Stimulated activated CD4-positive, alpha-beta T cell treated with anti-CD3 and anti-CD28 coated beads, Interleukin-4, amount 100 ng/mL, for 1 hour (primary cell): ENCODE measurements around the gene UBE3A.
"Not testable (repeated sequence)": the region's sequence is repeated elsewhere in the genome, so short reads cannot be mapped to it uniquely, and the experiment has no call there.

Experiments
- DNase-seq: peaks from one replicate; pipeline ENCODE4 v3.0.0-alpha.2; 2020

Gene UBE3A

DNA sequence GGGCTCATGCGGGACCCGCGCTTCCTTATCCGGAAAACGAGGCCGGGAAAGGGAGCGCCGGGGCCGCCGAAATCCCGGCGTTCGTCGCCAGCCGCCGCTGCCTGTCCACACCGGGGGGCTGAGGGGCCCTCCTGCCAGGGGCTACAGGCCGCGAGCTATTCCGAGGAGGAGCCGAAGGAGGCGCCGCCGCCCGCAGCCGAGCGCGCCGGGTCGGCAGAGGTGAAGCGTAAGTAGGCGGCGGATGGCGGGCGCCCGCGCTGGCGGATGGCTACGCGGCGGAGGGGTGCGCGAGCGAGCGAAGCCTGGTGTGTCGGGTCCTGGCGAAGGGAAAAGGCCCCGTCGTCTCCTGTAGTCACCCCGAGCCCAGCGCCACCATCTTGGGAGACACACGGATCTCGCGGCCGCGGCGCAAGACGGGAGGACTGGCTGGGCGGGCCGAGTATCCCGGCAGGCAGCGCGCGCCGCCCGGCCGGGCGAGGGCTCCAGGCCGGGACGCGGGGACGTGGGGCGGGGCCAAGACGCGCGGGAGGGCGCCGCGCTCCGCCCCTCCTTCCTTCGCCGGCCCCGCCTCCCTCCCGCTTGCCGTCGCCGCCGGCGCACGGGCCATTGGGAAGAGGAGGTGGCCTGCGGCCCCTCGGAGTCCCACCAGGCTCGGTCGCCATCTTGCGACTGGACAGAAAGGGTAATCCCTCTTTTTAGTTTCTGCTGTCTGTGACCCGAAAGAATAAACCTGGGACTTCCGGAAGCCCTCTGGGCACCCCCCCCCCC, at the start of gene UBE3A:
UBE3A (minus strand) TSS at position 424 of the 768 bp plus-strand sequence. CDS start 29,917 bp downstream, outside the sequence.
- peak; percentile 91 for DNase-seq

GRCh38 chr15:25487226-25487884, 48.5 kb upstream of the UBE3A start:
- DNase-seq = no peak

DNA sequence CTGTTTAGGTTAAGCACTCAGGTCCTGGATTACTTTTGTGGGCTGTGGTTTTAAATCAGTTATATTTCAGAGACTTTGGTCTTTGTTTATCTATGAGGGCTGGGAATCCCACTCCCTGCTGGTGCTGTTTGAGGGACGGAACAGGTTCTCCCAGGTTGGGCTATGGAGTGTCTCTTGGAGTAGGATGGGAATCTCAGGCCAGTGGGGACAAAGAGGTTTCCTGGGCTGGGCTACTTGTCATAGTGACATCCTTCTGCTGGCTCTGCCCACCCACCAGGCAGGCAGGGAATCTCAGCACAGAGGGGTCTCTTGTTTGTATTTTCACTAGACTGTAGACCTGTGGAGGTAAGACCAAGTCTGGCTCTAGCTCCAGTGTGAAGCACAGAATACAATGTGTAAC, 47.2 kb upstream of the UBE3A start:
- no peak for DNase-seq

GRCh38 chr15:25481208-25481859, 42.5 kb upstream of the UBE3A start:
- DNase-seq = no peak

DNA sequence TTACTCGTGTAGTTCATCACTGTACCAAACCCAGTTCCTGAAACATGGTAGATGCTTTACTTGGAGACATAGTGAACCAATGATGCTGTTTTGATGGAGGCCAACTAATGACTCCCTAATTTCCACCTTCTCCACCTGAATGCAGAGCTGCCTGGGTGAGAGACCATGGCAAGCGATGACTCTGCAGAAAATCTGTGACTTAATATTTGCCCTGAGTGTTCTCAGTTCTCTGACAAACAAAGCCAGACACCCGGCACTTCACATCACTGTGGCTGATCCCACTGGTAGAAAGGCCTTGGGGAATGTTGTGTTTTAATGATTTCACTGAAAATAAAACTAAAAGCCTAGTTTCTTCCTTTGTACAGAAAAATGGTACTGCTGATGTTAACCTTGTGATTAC, 39.5 kb upstream of the UBE3A start:
- DNase-seq = no peak

DNA sequence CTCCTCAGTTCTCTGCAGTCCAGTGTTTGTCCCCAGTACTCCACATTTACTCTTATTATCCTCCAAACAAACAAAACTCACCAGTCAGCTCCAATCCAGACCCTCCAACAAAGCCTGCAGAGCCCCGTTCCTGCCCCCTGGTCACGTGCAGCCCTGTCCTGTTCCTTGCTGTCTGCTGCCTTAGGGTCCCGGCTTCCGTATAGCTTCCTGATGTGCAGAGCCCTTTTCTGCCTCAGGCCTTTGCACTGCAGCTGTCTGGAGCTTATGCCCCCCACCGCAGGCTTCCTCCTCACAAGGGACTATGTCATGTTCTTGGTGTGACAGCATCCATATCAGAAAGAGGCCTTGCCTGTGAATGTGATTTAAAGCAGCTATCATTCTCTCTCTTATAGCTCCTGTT, 39.0 kb upstream of the UBE3A start:
- DNase-seq = no peak

- no peak for DNase-seq
Observed at GRCh38 chr15:25474251-25474650, 35.4 kb upstream of the UBE3A start.

DNA sequence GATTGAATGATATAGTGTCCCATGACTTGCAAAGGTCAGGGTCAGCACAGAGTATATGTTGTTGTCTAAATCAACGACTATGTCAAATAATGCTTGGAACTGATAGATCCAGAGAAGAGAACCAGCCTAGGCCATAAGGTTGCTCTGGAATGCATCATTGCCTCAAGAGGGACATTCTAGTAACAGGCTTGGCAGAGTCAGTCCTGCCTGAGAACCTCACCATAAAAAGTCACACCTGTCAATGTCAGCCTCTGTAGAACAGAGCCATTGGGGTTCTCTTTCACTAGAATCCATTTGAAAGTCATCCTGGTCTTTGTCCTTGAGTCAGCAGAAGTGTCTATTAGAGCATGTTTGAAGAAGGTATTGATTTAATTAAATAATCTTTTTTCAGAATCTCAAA, 31.4 kb upstream of the UBE3A start:
- no peak for DNase-seq

GRCh38 chr15:25469377-25469776, 30.6 kb upstream of the UBE3A start:
- no peak for DNase-seq

GRCh38 chr15:25468611-25469010, 29.8 kb upstream of the UBE3A start:
- DNase-seq = no peak

DNA sequence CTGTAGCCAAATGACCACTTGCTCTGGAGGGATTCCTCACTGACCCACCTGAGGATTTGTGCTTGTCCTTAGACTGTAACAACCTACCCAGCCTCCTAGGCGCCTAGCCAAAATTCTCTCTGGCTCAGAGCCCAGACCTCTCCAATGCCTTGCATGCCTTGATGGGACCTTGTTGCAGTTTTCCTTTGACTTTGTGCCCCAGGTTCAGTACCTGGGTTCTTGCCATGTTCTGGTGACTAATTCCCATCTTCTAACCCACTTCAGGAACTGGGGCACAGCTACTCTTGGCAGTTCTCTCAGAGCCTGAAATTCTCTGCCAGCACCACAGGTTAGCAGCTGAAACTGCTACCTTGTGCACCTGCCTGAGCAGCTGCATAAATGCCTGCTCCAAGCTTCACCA, 27.0 kb upstream of the UBE3A start:
- DNase-seq = no peak

GRCh38 chr15:25464784-25465183, 26.0 kb upstream of the UBE3A start:
- DNase-seq = no peak

- DNase-seq = no peak
Observed at GRCh38 chr15:25464383-25464782, 25.6 kb upstream of the UBE3A start.

GRCh38 chr15:25456196-25456595, 17.4 kb upstream of the UBE3A start:
- no peak for DNase-seq

DNA sequence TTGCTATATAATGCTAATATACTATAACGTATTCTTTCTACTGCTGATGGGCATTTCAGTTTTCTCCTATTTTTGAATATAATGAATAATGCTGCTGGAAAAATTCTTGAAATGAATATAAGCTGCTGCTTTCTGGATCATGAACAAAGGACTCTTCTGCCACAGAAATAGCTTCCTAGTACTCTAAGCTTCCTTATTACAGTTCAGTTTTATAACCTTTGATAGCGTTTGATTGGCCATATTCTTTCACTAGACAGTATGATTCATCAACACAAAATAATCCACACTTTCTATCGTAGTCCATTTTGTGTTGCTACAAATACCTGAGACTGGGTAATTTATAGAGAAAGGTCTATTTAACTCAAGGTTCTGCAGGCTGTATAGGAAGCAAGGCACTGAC, 16.4 kb upstream of the UBE3A start:
- no peak for DNase-seq

DNA sequence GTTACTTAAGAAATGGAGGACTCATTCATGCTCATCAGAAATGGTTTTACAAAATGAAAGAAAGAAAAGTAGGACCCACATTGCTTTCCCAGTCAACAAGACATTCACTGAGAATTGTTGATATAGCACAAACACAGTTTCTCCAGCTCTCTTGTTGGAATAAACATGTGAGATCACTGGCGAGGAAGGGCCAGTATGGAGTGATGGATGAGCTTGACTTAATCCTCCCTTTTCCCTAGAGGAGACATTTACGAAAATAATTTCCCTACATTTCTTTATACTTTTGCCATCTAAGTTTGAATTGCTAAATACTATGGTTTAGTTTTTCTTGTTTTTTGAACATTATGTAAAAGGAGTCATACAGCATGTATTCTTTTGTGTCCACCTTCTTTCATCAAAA, 15.9 kb upstream of the UBE3A start:
- no peak for DNase-seq

DNA sequence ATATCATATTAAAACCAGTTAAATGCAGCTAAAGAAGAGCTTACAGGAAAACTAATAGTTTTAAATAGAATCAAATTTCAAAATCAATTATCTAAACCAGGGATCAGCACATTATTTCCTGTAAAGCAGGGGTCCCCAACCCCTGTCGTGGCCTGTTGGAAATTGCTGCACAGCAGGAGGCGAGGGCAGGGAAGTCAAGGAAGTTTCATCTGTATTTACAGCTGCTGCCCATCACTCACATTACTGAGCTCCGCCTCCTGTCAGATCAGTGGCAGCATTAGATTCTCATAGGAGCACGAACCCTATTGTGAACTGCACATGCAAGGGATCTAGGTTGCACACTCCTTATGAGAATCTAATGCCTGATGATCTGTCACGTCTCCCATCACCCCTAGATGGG, 14.4 kb upstream of the UBE3A start:
- DNase-seq = not testable (repeated sequence)

GRCh38 chr15:25451501-25451900, 12.7 kb upstream of the UBE3A start:
- no peak for DNase-seq

DNA sequence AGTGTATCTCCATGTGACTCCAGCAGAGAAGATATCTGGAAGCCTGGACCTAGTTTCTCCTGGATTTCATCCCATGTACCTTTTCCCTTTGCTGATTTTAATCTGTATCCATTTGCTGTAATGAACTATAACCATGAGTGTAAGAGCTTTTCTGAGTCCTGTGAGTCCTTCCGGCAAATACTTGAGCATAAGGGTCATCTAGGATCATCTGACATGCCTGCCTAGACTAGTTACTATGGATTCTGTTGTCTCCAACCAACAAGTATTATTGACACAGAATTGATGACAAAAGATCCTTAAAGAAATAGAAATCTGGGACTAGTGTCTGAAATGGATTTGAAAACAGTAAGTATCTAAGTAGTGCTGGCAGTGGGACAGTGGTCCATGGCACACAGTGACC, 11.3 kb upstream of the UBE3A start:
- no peak for DNase-seq

DNA sequence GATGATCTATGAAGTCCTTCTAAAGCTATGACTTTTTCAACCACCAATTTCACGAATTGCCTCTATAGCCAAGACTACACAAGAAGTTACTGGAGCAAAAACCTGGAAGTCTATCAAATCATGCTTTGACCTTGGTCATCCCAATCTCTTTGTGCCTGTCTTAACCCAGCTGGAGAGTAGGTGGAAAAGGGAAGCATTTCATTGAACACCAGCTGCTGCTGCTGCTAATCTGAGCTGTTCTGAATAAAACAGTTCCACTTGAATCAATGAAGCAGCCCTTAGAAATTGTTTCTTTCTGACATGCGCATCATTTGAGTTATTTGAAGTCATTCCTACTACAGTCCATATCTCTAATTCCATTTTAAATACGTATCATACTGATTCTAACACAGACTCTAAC, 7.3 kb upstream of the UBE3A start:
- DNase-seq = no peak

DNA sequence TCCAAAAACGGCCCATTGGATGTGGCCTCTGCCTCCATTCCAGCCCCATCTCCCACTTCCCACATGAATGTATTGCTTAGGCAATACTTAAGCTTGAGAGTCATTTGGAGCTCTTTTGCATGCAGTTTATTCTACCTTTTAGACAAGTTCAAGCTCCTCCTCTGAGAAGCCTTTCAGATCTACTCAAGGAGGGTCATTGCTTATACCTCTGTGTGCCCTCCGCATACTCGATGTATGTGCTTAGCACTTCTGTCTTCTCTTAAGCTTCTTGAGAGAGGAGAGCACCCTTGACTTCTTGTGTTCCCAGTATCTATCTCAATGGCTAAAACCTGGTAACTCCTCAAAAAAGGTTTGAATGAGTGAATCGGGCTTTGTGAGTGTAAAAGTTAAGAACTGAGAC, 6.6 kb upstream of the UBE3A start:
- DNase-seq = no peak

DNA sequence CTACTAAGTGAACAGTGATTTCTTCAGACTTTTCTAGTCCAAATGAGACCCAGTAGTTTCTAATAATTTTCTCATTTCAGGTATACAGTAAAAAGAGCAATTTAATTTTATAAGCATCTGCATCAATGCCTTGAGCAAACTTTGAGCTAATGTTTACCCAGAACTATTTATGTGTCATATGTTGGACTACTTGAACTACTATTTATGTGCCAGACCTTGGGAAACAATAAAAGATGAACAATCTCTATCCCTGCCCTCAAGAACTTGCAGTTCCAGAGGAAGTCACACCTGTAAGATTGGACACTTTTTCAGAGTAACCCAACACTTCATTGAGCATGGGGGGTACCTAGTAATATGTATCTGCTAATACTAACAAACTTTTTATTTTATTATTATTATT, 2.3 kb upstream of the UBE3A start:
- no peak for DNase-seq

DNA sequence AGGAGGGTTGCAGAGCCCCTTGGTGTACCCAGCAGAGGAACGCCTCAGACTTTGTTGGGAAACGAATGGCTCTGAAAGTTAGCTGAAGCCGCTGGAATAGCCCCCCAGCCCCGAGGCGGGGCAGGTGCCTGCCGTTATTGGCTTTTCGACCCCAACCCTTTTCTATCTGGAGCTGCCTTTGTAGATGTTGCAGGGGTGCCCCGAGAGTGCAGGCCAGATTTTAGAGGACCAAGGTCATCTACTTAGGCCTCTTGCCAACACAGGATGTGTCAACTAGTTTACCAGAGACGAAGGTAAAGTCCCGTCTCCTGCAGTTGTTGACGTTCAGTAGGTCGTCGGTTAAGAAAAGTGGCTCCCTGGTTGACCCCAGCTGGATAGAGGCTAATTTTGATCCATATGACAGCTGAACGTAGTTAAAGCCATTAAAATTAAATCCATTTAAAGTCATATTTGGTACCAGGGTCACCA, 579 bp upstream of the UBE3A start:
- DNase-seq = no peak
